HCT116 (cell line): ENCODE data around the gene LOXHD1. TPM values are rescaled to one million over a fixed set of nuclear protein-coding genes. Genes with fewer than 3 reads are reported as not detected.

Source experiments
- ATAC-seq: fragments of 200-7000 bp; cut with Tn5 transposase; 2 replicates; pipeline ENCODE4 v1.9.1; 2020; ENCODE audit warnings: mild to moderate bottlenecking, moderate library complexity
- BruUV-seq: library from RNA; stranded (reverse); fragments of 400-500 nt; replicated peaks from 2 replicates; lab custom pipeline; 2021; lab: Mats Ljungman, UMichigan
- CTCF ChIA-PET: fragments of 300-600 bp; sonication (Branson Sonifier 250); formaldehyde crosslinking; loops from one replicate; lab custom pipeline; 2021; ENCODE audit warnings: antibody characterized with exemption; lab: Charles Lee
- POLR2A ChIA-PET: fragments of 300-600, 350-600 bp; sonication (Branson Sonifier 250); formaldehyde crosslinking; loops from one replicate; lab custom pipeline; 2021; ENCODE audit warnings: antibody characterized with exemption; lab: Charles Lee
- RAD21 ChIA-PET, 2 experiments: fragments of 300-600 bp; sonication (Branson Sonifier 250); formaldehyde crosslinking; loops; one replicate each; lab custom pipeline; 2023; ENCODE audit warnings: low total read pairs in 2 of 2; ENCODE audit not compliant: uncharacterized antibody in 2 of 2, unreplicated experiment in 2 of 2, low non-redundant PET in 1 of 2; lab: Charles Lee
- DNase-seq: peaks from one replicate; pipeline ENCODE4 v3.0.0-alpha.2; 2010; ENCODE audit warnings: low read depth, low spot score
- H2AFZ ChIP-seq: fragments of 200-600 bp; shearing (Covaris generic), sonication (generic); 2 replicates; pipeline ENCODE4 v1.6.1; 2017; ENCODE audit warnings: low read depth, mixed run types, mixed read lengths, antibody characterized with exemption, low read length; ENCODE audit not compliant: poor library complexity, severe bottlenecking
- H3K27ac ChIP-seq: 2 replicates; pipeline ENCODE4 v1.5.1; 2012; ENCODE audit warnings: low read depth, low read length
- H3K27me3 ChIP-seq: fragments of 200-600 bp; sonication (generic); 2 replicates; pipeline ENCODE4 v1.6.1; 2016; ENCODE audit warnings: mixed run types, low read length, mixed read lengths; ENCODE audit not compliant: insufficient read depth
- H3K36me3 ChIP-seq, 2 experiments: fragments of 200-500 bp in 1 of 2; fragments of 200-600 bp in 1 of 2; sonication (Bioruptor generic) in 1 of 2; sonication (generic) in 1 of 2; 2 replicates each; pipeline versions ENCODE4 v1.5.1 to v1.6.1; 2014 to 2016; ENCODE audit warnings: low read length in 2 of 2, inconsistent platforms in 1 of 2, mixed read lengths in 1 of 2, mixed run types in 1 of 2; ENCODE audit not compliant: insufficient read depth in 2 of 2, control insufficient read depth in 1 of 2
- H3K4me1 ChIP-seq, 2 experiments: fragments of 200-600 bp in 1 of 2; sonication (generic) in 1 of 2; 2 replicates each; pipeline versions ENCODE4 v1.5.1 to v1.6.1; 2012 to 2017; ENCODE audit warnings: low read length in 2 of 2, inconsistent platforms in 1 of 2, mild to moderate bottlenecking in 1 of 2, mixed read lengths in 1 of 2, mixed run types in 1 of 2, moderate library complexity in 1 of 2; ENCODE audit not compliant: insufficient read depth in 2 of 2, control insufficient read depth in 1 of 2
- H3K4me2 ChIP-seq: fragments of 200-600 bp; sonication (generic); 2 replicates; pipeline ENCODE4 v1.6.1; 2017; ENCODE audit warnings: mixed run types, low read length, mixed read lengths
- H3K4me3 ChIP-seq, 2 experiments: fragments of 200-600 bp in 1 of 2; sonication (generic) in 1 of 2; replicated peaks in 1 of 2; 2 replicates each; pipeline ENCODE4 v1.5.1; 2011 to 2016; ENCODE audit warnings: low read length in 2 of 2, control low read depth in 1 of 2, low read depth in 1 of 2, mild to moderate bottlenecking in 1 of 2, mixed read lengths in 1 of 2, mixed run types in 1 of 2
- H3K79me2 ChIP-seq: fragments of 200-600 bp; sonication (generic); 2 replicates; pipeline ENCODE4 v1.6.1; 2017; ENCODE audit warnings: mild to moderate bottlenecking, mixed run types, low read length, moderate library complexity, mixed read lengths; ENCODE audit not compliant: insufficient read depth
- H3K9ac ChIP-seq: fragments of 200-600 bp; sonication (generic); 2 replicates; pipeline ENCODE4 v1.6.1; 2016; ENCODE audit warnings: low read length, mixed read lengths
- H3K9me2 ChIP-seq: fragments of 200-600 bp; sonication (generic), shearing (Covaris generic); 2 replicates; pipeline ENCODE4 v1.6.1; 2017; ENCODE audit warnings: mixed run types, mild to moderate bottlenecking, moderate library complexity; ENCODE audit not compliant: insufficient read depth
- H3K9me3 ChIP-seq, 2 experiments: fragments of 200-500 bp in 1 of 2; fragments of 200-600 bp in 1 of 2; sonication (Bioruptor generic) in 1 of 2; sonication (generic) in 1 of 2; 2 replicates each; pipeline ENCODE4 v1.6.1; 2014 to 2017; ENCODE audit warnings: low read length in 2 of 2, mixed read lengths in 2 of 2, inconsistent platforms in 1 of 2, low read depth in 1 of 2, mild to moderate bottlenecking in 1 of 2, mixed run types in 1 of 2, moderate library complexity in 1 of 2; ENCODE audit not compliant: control insufficient read depth in 1 of 2, insufficient read depth in 1 of 2
- H4K20me1 ChIP-seq: fragments of 200-600 bp; sonication (generic), shearing (Covaris generic); 2 replicates; pipeline ENCODE4 v1.6.1; 2017; ENCODE audit warnings: mixed run types, mild to moderate bottlenecking, moderate library complexity; ENCODE audit not compliant: insufficient read depth
- CBX3 ChIP-seq: IDR thresholded peaks from 2 replicates; pipeline ENCODE4 v1.6.1; 2012; ENCODE audit warnings: low read depth
- CEBPB ChIP-seq: IDR thresholded peaks from 2 replicates; pipeline ENCODE4 v1.6.1; 2012; ENCODE audit warnings: low read depth
- EZH2phosphoT487 ChIP-seq: fragments of 200-600 bp; IDR thresholded peaks from 2 replicates; pipeline ENCODE4 v1.6.1; 2018; ENCODE audit warnings: antibody characterized with exemption, borderline replicate concordance
- JUND ChIP-seq: IDR thresholded peaks from 2 replicates; pipeline ENCODE4 v1.6.1; 2012
- POLR2AphosphoS5 ChIP-seq: IDR thresholded peaks from 2 replicates; pipeline ENCODE4 v1.6.1; 2011; ENCODE audit warnings: mild to moderate bottlenecking, low read depth, low read length, moderate library complexity
- RAD21 ChIP-seq: IDR thresholded peaks from 2 replicates; pipeline ENCODE4 v1.6.1; 2012; ENCODE audit warnings: low read depth, mild to moderate bottlenecking
- SP1 ChIP-seq: IDR thresholded peaks from 2 replicates; pipeline ENCODE4 v1.6.1; 2012; ENCODE audit warnings: low read depth
- TCF7L2 ChIP-seq: IDR thresholded peaks from 2 replicates; pipeline ENCODE4 v1.7.0; 2011; ENCODE audit warnings: borderline replicate concordance, inconsistent platforms; ENCODE audit not compliant: insufficient read depth, insufficient read length; ENCODE audit errors: extremely low read depth
- intact Hi-C: fragments of 100-400 bp; cut with micrococcal nuclease; formaldehyde crosslinking; loops from 2 replicates; pipeline ENCODE4 v1.10.0; 2022
- total RNA-seq: library from RNA; stranded (reverse); gene quantifications from one replicate; pipeline ENCODE4 v1.2.1, GENCODE V29; 2021; ENCODE audit not compliant: unreplicated experiment
- TF ChIP-seq, protein P1 (sequence below), 3 experiments: fragments of 200-600 bp in 1 of 3; sonication (generic) in 1 of 3; IDR thresholded peaks in 2 of 3; conservative IDR thresholded peaks in 1 of 3; 2 replicates each; pipeline ENCODE4 v1.5.1; 2012 to 2017; ENCODE audit warnings: low read depth in 2 of 3, low read length in 2 of 3, antibody characterized with exemption in 1 of 3, borderline replicate concordance in 1 of 3, control low read depth in 1 of 3, mild to moderate bottlenecking in 1 of 3, mixed read lengths in 1 of 3, mixed run types in 1 of 3, moderate library complexity in 1 of 3; ENCODE audit not compliant: insufficient read depth in 1 of 3
- TF ChIP-seq, protein P2 (sequence below): IDR thresholded peaks from 2 replicates; pipeline ENCODE4 v1.6.1; 2012
- TF ChIP-seq, protein P3 (sequence below): IDR thresholded peaks from 2 replicates; pipeline ENCODE4 v1.6.1; 2011; ENCODE audit warnings: mild to moderate bottlenecking, low read length, moderate library complexity; ENCODE audit not compliant: insufficient replicate concordance; ENCODE audit errors: extremely low read depth
- TF ChIP-seq, protein P4 (sequence below): IDR thresholded peaks from 2 replicates; pipeline ENCODE4 v1.6.1; 2012; ENCODE audit warnings: low read depth
- TF ChIP-seq, protein P5 (sequence below): IDR thresholded peaks from 2 replicates; pipeline ENCODE4 v1.6.1; 2012

LOXHD1 gene
- total RNA-seq, 1 experiment from 2014 or later = not detected

DNA sequence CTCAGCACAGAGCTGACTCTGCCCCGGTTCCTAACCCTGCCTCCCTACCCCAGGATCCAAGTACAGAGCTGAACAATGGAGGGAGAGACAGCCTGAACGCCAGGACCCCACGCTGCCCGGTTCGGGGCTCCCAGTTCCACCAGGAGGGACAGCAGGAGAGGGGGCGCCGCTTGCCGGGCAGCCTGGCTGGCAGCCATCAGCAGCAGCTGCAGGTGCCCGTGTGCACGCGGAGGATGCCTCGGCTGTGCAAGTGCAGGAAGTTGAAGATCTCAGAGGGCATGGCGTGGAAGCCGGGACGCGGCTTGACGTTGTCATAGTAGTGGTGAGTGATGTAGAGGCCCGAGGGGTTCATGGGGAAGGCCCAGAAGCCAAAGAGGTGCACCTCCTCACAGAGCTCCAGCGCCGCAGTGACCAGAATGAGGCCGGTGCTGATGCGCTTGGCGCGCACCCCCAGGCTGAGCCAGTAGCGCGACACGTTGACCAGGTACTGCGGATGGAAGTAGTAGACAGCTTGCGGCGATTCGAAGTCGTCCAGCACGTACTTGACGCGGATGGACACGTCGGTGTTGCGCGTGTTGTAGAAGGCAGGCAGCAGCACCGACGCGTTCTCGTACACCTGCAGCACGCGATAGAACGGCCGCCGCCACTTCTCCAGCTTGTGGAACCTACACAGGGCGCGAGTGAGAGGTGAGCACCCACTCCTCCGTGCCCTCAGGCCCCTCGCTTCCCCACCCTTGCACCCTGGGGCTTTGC is 23.0 kb upstream of the LOXHD1 start:
- TF ChIP-seq, protein P1, sequence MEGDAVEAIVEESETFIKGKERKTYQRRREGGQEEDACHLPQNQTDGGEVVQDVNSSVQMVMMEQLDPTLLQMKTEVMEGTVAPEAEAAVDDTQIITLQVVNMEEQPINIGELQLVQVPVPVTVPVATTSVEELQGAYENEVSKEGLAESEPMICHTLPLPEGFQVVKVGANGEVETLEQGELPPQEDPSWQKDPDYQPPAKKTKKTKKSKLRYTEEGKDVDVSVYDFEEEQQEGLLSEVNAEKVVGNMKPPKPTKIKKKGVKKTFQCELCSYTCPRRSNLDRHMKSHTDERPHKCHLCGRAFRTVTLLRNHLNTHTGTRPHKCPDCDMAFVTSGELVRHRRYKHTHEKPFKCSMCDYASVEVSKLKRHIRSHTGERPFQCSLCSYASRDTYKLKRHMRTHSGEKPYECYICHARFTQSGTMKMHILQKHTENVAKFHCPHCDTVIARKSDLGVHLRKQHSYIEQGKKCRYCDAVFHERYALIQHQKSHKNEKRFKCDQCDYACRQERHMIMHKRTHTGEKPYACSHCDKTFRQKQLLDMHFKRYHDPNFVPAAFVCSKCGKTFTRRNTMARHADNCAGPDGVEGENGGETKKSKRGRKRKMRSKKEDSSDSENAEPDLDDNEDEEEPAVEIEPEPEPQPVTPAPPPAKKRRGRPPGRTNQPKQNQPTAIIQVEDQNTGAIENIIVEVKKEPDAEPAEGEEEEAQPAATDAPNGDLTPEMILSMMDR (IDR thresholded peaks at IDR 0.05 in 2 of 3, conservative IDR thresholded peaks at IDR 0.05 in 1 of 3; ENCODE audit: borderline replicate concordance in 1 of 3, insufficient read depth in 1 of 3, low read depth in 2 of 3, low read length in 2 of 3) = no peak
- TF ChIP-seq, protein P2, sequence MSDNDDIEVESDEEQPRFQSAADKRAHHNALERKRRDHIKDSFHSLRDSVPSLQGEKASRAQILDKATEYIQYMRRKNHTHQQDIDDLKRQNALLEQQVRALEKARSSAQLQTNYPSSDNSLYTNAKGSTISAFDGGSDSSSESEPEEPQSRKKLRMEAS = no peak
- TF ChIP-seq POLR2AphosphoS5 = no peak
- TF ChIP-seq EZH2phosphoT487 = no peak
- TF ChIP-seq, protein P3, sequence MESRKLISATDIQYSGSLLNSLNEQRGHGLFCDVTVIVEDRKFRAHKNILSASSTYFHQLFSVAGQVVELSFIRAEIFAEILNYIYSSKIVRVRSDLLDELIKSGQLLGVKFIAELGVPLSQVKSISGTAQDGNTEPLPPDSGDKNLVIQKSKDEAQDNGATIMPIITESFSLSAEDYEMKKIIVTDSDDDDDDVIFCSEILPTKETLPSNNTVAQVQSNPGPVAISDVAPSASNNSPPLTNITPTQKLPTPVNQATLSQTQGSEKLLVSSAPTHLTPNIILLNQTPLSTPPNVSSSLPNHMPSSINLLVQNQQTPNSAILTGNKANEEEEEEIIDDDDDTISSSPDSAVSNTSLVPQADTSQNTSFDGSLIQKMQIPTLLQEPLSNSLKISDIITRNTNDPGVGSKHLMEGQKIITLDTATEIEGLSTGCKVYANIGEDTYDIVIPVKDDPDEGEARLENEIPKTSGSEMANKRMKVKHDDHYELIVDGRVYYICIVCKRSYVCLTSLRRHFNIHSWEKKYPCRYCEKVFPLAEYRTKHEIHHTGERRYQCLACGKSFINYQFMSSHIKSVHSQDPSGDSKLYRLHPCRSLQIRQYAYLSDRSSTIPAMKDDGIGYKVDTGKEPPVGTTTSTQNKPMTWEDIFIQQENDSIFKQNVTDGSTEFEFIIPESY = no peak
- no peak for TF ChIP-seq JUND
- no peak for TF ChIP-seq CBX3
- TF ChIP-seq, protein P4, sequence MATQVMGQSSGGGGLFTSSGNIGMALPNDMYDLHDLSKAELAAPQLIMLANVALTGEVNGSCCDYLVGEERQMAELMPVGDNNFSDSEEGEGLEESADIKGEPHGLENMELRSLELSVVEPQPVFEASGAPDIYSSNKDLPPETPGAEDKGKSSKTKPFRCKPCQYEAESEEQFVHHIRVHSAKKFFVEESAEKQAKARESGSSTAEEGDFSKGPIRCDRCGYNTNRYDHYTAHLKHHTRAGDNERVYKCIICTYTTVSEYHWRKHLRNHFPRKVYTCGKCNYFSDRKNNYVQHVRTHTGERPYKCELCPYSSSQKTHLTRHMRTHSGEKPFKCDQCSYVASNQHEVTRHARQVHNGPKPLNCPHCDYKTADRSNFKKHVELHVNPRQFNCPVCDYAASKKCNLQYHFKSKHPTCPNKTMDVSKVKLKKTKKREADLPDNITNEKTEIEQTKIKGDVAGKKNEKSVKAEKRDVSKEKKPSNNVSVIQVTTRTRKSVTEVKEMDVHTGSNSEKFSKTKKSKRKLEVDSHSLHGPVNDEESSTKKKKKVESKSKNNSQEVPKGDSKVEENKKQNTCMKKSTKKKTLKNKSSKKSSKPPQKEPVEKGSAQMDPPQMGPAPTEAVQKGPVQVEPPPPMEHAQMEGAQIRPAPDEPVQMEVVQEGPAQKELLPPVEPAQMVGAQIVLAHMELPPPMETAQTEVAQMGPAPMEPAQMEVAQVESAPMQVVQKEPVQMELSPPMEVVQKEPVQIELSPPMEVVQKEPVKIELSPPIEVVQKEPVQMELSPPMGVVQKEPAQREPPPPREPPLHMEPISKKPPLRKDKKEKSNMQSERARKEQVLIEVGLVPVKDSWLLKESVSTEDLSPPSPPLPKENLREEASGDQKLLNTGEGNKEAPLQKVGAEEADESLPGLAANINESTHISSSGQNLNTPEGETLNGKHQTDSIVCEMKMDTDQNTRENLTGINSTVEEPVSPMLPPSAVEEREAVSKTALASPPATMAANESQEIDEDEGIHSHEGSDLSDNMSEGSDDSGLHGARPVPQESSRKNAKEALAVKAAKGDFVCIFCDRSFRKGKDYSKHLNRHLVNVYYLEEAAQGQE = no peak
- TF ChIP-seq, protein P5, sequence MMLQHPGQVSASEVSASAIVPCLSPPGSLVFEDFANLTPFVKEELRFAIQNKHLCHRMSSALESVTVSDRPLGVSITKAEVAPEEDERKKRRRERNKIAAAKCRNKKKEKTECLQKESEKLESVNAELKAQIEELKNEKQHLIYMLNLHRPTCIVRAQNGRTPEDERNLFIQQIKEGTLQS = no peak
- TF ChIP-seq SP1 = no peak
- no peak for TF ChIP-seq TCF7L2
- TF ChIP-seq CEBPB = no peak
- no peak for TF ChIP-seq RAD21
- H3K27me3 ChIP-seq = 0 out of 2 replicates have a peak, but pooled peaks cover 5% of the 10 kb centered on the region
- intact Hi-C loops = no loop called here
- ChIA-PET POLR2A (no interaction called here), CTCF (no interaction called here), RAD21 (no interaction called here)
- H4K20me1 ChIP-seq = no peaks in the 10 kb centered on the region
- H3K4me2 ChIP-seq = no peak overlapping the region
- no peaks in the 10 kb centered on the region for H3K9me3 ChIP-seq
- BruUV-seq = no TSS peak
- peaks cover 0 to 3% of the 10 kb centered on the region in 2 experiments; a peak in 1 of 4 replicates for H3K4me1 ChIP-seq
- no peak overlapping the region for H2AFZ ChIP-seq
- H3K79me2 ChIP-seq = no peaks in the 10 kb centered on the region
- no peak overlapping the region for H3K27ac ChIP-seq
- no peak overlapping the region for H3K9ac ChIP-seq
- no peaks in the 10 kb centered on the region for H3K36me3 ChIP-seq
- ATAC-seq = no peak
- no peak overlapping the region for H3K4me3 ChIP-seq
- no peaks in the 10 kb centered on the region for H3K9me2 ChIP-seq
- DNase-seq = no peak
